Activated CD4-positive, alpha-beta T cell treated with anti-CD3 and anti-CD28 coated beads, Interleukin-10, Interleukin-2, amounts not matched to agents 100 ng/mL and 50 ng/mL, durations not matched to agents 16 hours and 8 hours (primary cell): ENCODE data around the gene LMTK2.
A peak's percentile ranks its signal among the peaks of the same experiment; 100 is the strongest.

Experiments used
- DNase-seq: peaks from one replicate; pipeline ENCODE4 v3.0.0-alpha.2; 2020

Gene LMTK2

DNA sequence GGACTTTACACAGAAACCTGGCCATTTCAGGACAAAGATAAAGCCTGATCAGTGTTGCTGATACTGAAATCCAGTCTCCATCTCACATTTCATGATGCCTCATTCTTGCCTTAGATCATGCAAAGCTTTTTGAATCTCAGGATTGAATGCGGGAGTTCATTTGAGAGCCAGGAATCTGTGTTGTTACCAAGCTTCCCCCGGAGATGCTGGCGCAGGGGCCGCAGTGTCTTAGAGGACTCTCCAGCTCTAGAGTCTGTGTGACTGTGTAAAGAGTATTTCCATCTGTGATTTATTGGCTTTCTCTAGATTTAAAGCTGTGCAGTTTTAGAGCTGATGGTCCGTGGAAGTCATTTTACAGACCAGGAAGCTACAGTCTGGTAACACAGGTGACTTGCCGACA is 32.0 kb downstream of the LMTK2 start:
- DNase-seq, result no peak

DNA sequence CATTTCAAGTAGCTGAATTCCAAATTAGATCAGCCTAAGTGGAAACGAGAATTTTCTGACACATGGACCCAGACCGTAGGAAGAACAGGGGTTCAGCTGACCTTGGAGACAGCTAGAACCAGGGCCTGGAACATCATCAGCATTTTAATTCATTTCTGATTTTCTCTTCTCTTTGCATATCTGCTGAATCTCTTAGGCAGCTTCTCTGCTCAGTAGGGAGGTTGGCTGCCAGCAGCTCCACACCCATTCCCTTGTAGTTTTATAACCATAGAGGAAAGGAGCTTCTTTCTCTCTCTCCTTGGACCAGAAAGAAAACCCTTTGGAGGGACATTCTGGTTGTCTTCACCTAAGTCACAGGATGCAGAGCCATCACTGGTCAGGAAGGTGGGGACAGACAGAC is 36.0 kb downstream of the LMTK2 start:
- DNase-seq, result no peak

DNA sequence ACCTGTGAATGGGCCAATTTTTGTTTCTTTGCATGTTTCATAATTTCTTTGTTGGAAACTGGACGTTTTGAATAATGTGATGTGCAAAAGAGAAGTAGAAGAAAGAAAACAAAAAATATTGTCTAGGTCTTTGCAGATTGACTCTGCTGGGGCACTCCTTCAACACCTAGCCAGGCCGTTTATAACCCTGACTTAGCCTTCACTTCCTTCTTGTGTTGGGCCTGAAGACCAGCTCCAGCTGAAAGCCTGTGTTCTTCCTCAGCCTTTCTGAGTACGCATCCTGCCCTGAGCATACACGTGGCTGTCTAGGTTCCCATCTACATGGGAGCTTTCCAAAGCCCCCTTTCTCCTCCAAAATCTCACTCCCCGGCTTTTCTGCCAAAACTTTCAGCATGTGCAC is 41.9 kb downstream of the LMTK2 start:
- no peak for DNase-seq

DNA sequence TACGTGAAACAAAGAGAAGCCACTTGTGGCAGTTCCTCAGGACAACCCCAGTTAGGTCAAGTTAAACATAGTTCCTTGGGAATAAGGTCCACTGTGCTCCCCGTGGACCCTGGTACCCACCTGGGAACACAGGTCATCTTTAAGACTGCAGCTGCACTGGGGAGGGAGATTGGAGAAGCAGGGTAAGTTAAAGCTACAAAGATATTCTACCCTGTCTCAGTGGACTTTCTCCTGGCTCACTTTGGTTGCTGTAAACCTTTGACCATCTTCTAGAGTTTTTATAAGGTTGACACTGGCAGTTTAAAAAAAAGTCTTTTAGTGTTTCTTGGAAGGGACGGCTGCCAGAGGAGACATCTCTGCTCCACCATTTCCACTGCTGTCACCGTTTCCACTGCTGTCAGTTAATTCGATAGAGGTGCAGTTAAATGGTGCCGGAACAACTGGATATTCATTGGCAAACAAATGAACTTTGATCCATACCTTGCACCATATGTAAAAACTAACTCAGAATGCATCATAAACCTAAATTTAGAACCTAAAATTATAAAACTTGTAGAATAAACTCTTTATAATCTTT is 42.5 kb downstream of the LMTK2 start:
- DNase-seq, result no peak

DNA sequence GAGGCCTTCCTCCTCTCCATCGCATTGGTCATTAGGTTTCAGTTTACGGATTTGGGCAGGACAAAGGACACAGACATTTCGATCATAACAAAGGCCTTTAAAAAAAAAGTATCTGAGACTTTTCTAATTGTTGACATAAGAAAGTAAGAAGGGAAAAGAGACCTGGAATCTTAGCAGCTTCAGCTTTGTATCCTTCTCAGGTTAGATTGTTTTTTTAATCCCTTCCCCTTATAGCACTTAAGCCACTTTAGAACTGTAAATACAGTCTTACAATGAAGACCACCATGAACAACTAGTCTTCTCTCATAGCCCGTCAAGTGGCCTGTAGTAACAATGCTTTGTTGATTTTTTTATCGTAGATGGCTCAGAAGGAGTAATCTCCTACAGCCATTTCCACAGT is 45.2 kb downstream of the LMTK2 start:
- DNase-seq, result no peak

DNA sequence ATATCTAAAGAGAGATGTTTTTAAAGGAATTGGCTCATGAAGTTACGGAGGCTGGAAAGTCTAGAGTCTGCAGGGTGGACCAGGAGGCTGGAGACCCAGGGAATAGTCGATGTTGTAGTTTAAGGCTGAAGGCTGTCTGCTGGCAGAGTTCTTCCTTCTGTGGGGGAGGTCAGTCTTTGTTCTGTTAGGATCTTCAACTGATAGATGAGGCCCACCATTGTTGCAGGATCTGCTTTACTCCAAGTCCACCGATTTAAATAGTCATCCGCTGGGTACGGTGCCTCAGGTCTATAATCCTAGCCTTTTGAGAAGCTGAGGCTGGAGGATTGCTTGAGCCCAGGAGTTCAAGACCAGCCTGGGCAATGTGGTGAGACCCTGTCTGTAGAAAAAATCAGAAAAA is 50.0 kb downstream of the LMTK2 start:
- DNase-seq, result no peak

DNA sequence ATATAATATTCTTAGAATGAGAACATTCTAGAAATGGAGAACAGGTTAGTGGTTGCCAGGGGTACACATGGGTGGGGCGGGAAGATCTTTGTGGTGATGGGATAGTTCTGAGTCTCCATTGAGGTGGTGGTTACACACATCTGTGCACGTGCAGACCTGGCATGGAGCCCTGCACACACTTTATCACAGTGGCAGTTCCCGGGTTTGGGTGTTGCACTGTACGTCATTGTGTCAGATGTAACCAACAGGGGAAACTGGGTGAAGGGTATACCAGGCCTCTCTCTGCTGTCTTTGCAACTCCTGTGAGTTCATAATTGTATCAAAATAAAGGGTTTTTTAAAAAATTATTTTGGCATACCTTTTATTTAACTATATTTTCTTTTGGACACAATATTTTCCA is 51.1 kb downstream of the LMTK2 start:
- no peak for DNase-seq

DNA sequence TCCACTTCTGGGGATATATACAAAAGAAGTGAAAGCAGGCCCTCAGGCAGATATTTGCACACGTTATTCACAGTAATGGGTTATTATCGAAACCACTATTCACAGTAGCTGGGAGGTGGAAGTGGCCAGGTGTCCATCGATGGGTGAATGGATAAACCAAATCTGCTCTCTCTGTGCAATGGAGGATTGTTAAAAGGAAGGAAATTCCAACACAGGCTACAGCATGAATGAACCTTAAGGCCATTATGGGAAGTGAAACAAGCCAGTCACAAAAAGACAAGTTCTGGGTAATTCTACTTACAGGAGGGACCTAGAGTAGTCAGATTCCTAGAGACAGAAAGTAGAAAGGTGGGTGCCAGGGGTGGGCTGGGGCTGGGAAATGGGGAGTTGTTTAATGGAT is 56.1 kb downstream of the LMTK2 start:
- no peak for DNase-seq

DNA sequence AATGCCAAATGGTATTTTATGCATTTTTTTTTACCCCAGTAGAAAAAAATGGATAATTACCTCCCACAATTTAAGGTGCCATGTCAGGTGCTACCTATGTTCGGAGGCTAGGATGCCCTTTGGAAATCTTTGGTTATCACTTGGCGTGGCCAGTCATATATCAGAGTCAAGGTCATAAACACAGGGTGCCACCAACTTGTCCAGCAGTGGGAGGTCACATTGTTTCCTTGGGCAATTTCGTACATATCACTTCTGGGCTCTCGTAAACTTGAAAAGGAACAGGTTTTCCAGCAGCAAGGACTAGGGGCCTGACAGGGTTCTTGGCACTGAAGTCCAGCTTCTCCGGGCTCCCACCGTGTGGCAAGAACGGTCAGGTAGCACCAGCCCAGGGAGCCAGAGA is 56.6 kb downstream of the LMTK2 start:
- DNase-seq, result no peak

DNA sequence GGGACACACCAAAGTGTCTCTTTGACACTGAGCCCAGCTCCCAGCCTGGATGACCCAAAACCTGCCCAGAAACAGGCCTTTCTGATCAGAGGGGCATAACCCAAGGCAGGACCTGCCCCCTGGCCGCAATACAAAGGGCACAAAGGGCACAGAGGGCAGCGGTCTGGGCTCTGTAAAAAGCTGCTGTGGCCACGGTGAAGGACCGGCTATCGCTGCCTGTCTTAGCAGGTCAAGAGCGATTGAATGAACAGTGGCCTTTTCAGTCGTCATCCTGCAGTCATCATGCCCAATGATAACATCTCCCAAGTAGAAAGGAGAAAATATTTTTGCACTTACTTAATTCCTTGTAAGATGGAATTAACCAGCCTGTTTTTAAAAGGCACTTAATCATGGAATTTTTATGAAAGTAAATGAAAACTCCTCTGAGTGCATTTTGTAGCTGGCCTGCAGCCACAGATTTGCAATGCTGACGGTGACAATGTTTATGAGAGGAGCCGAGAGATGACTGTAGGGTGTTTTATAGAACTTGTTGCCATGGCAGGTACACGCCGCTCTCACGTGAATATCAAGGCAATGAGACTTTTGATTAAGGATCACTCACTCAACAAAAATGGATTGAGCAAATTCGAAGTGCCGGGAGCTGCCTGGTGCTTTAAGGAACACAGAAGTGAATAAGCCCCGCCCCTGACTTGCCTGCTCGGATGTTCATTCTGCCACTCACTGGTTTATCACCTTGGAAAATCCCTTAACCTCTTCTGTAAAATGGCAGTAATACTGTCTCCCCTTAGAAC is 57.2 kb downstream of the LMTK2 start:
- no peak for DNase-seq

DNA sequence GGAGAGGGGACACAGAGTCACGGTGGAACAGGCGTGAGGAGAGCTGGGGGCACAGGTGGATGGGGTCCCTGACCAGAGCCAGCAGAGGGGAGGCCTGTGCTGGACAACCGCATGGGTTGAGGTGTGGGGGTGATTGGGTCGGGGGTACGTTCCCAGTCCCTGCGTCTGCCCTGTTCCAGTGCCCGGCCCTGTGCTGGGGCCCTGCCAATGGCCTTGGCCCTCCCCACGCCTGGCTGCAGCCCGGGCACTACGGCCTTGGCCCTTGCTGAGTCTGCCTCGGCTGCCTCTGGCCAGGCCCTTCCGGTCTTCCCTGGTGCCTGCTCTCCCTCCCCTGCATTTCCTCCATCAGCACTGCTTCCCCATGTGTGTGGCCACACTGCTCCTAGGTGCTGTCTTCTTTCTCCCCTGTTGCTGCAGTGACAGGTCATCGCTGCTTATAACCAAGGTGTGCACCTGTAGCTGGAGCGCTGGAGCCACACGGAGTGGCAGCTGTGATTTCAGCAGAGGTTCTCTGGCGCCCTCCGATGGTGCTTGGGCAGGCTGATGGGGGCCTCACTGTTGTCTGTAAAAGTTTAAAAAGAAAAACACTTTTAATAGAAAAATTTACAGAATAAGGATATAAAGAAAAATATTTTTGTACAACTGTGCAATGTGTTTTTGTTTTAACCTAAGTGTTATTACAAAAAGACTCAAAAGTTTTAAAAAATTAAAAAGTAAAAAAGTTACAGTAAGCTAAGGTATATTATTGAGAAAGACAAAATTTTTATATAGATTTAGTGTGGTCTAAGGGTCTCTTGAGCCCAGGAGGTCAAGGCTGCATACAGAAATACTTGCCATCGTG is 59.4 kb downstream of the LMTK2 start:
- DNase-seq, result peak; percentile 37

DNA sequence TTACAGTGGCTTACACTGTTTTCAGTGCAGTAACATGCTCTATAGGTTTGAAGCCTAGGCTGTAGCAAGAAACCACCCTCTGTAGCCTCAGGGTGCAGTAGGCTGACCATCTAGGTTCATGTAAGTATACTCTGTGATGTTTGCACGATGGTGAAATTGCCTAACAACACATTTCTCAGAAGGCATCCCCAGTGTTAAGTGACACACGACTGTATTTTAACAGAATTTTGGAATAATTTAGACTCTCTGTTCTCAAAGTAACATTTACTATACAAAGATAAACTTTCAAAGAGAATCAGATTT is 60.0 kb downstream of the LMTK2 start:
- DNase-seq, result no peak

DNA sequence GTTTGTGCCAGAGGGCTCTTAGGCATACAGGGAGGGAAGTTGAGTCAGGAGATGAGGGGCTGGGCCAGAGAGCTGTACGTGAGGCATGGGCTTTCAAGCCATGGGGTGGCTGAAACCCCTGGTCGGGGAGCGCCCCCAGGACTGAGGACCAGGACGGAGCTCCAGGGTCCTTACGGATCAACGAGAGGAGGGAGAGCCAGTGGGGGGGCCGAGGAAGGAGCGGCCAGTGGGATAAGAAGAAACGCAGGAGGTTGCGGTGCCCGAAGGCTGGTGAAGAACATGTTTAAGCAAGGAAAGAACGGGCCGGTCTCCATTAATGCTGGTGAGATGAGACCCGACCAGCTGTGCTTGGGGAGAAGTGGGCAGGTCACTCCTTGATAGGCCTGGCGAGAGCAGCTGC is 61.0 kb downstream of the LMTK2 start:
- no peak for DNase-seq

DNA sequence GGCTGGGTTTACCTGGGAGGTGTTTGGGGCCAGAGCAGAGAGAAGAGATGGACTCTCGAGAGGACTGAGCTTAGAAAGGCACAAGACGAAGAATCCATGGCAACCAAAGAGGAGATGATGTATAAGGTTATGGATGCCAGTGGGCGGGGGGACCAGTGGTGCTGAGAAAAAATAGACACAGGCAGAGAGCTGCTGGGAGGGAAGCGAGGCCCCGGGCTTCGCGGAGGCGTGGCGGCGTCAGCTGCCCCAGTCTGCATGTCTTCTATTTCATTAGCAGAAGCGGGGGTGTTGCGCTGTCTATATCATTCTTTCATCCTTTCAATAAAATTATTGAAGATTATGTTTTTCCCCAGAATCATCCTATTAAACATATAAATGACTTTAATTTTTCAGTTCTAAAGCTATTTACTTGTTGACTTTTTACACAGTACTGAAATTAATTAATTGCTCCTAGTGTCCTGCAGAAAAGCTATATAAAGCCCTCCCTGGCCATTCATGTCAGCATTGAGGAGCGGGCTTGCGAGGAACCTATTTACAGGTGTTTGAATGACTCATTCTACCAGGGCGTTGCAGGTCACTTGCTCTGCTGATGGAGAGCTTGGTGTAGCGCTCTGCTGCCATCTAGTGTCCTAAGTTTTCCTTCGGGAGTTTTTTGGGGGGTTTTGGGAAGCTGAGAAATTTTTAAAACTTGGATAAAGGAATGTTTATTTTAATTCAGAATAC is 61.7 kb downstream of the LMTK2 start:
- peak; percentile 71 for DNase-seq

DNA sequence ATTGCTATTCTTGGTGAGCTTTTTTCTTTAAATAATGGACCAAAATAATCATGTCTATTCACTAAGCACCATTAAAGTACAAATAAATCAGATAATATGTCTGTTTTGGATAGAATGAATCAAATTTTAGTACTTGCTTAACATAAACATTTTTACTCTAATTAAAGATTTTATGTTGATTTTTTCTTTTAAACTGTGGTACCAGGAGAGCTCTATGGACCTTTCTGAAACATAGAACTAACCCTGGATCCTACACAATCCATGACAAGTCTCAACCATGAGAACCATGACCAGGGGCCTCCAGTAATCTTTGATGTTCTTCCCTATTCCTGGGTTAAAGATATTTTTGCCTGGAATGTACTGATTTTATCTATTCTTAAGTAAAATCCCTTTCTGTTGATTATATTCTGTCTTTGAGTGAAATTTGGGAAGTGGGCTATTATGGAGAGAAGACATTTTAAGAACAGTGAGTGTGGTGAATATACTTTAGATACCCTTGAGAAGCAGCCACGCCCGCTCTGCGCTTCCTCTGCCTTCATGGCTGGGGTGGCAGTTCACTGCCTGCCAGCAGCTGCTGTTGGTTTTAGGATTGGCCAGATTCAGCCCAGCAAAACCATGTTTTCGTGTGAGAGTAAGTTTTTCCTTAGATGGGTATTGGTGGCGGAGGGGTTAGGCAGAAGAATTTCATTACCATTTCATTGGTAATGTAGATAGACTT is 62.4 kb downstream of the LMTK2 start:
- no peak for DNase-seq

DNA sequence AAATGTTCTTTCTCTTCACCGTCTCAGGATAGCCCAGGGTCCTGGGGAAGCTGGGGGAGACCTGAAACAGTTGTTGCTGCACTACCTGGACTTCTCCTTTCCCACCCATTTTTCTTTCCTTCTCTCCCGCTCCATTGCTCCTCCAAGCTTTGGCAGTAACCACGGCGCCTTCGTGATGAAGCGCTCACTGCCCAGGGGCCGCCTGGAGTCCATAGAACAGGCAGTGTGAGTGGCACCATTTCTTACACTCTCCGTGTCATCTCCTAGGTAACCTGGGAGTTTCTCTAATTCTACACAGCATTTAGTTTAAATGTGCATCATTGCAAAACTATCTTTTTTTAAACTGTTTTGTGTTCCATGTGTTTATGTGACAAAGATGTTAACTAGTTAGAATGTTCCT is 64.3 kb downstream of the LMTK2 start:
- DNase-seq, result no peak

DNA sequence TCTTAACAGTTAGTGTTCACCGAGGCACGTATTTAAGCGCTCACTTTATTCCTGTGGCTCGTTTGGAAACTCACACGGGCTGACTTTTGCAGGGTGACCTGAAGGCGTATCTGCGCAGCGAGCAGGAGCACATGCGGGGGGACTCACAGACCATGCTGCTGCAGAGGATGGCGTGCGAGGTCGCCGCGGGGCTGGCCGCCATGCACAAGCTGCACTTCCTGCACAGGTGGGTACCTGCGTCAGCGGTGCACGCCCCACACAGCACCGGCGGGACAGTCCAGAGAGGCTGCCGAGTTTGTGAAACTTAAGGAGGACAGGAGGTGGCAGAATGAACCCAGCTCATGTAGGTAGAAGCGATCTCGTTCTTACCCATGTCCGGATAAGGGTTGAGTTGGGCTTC is 64.8 kb downstream of the LMTK2 start:
- DNase-seq, result no peak

DNA sequence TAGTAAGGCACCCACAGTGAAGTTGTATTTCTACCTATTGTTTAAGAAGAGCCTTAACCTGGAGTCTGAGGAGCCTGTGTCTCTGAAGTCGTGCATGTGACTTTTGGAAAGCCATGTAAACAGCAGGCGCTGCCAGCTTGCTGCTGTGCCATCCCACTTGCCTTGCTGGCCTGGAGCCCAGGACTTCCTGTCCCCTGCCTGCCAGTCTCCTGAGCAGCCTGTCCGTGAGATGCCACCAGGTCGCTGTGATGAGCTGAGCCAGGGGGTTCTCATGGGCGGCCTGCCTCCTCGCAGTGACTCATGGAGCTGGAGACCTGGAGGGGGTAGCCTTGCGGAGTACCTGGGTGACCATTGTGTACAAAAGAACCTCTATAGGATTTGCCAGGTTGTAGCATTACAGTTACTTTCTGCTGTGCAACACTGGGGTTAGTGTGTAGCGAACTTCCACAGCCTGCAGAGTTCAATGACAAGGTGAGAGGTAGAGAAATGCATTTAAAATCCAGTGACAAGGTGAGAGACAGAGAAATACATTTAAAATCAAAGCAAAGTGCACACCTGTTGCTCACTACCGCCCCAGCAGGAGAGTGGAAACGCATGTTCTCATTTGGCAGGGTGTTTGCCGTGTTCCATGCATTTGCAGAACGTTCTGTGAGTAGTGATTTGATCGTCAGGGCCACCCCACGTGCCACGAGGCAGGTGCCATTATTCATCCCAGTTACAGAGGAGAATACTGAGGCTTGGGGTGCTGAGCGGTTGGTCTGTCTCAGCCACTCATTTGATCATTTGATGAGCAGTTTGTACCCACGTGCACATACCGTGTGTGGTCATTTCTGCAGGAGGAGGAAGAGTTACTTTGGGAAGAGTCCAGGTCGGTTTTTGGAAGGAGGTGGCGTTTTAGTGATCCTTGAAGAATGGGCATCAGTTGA is 67.9 kb downstream of the LMTK2 start:
- no peak for DNase-seq

DNA sequence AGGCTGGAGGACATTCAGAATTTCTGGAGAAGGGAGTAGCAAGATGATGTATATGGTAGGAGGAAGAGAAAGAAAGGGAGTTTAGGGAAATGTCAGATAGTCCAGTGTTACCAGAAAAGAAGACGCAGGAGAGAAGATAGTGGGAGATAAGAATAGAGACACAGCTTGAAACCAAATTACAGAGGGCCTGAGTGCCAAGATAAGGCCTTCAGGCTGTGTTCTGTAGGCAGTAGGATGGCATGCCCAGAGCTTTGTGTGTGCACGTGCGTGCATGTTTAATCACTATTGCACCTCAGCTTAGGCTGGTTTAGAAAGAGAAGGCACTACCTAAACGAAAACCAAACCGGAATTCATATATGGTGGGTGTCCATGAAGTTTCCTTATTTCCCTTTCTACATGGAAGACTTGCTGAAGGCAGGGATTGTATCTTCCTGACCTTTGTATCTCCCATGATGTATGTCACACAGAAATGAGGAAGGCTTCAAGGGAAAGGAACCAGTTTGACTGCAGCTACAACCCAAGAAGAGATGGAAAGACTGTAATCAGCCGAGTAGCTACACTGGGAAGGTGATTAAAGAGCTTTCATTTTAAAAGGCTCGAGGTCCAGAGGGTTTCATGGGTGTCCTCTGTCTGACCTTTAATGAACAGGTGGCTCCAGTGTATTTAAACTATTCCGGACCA is 68.7 kb downstream of the LMTK2 start:
- no peak for DNase-seq

DNA sequence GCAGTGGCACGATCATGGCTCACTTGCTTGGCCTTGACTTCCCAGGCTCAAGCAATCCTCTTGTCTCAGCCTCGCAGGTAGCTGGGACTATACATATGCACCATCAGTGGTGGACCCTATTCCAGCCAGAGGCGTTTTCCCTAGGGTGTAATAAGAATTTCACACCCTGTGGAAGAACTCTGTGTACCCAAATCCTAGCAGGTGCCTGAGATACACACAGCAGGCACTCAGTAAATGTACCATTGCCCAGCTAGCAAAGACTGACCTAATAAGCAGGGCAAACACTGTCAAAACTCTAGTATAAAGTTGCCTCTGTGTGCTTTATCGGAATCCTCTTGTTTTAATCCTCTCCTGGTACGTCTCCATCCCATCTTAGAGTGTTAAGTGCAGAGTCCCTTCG is 70.9 kb downstream of the LMTK2 start:
- no peak for DNase-seq

DNA sequence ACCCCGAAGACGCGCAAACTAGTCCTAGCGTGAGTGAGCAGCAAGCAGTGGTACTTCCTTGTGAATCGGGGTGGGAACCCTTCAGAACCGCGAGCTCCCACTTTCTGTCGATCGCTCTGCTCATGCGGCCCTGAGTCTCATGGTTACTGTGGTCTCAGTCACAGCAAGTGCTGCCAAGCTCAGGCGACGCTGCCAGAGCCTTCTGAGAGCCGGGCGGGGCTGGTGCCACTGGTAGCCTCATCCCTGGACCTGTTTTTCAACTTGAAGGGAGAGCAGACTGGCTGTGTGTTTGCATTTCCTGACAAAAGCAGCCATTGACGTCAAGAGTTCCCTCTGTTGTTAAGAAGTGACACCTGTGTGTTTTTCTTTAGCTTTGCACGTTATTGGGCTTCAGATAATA is 71.7 kb downstream of the LMTK2 start:
- no peak for DNase-seq
